B cell (primary cell): ENCODE results near the gene SCAMP5. TPM values are rescaled to one million over a fixed set of nuclear protein-coding genes. Genes with fewer than 3 reads are reported as not detected.

ENCODE experiments used
- ATAC-seq: fragments of 200-7000 bp; cut with Tn5 transposase; one replicate; pipeline ENCODE4 v1.10.0; 2021; ENCODE audit warnings: low read depth, mild to moderate bottlenecking, moderate number of reproducible peaks, moderate library complexity
- CTCF ChIA-PET: fragments of 350-600 bp; sonication (Branson Sonifier 250); formaldehyde crosslinking; loops from one replicate; lab custom pipeline; 2021; ENCODE audit warnings: antibody characterized with exemption, inconsistent platforms; lab: Charles Lee
- POLR2A ChIA-PET: fragments of 350-600 bp; sonication (Branson Sonifier 250); formaldehyde crosslinking; loops from one replicate; lab custom pipeline; 2021; ENCODE audit warnings: antibody characterized with exemption; lab: Charles Lee
- DNase-seq: peaks from one replicate; pipeline ENCODE4 v3.0.0; 2013
- H2AFZ ChIP-seq: 2 replicates; pipeline ENCODE4 v1.6.1; 2012; ENCODE audit warnings: mild to moderate bottlenecking, low read depth, low read length; ENCODE audit not compliant: insufficient read depth, poor library complexity, severe bottlenecking
- H3K27ac ChIP-seq, 2 donors: 1 replicate in 1 of 2; 2 replicates in 1 of 2; pipeline ENCODE4 v1.5.1; 2012 to 2013; ENCODE audit warnings: low read length in 2 of 2, mild to moderate bottlenecking in 2 of 2, moderate library complexity in 1 of 2
- H3K27me3 ChIP-seq, 4 experiments: fragments of 200-600 bp in 1 of 4; sonication (generic) in 1 of 4; replicated peaks in 1 of 4; 1 replicate in 2 of 4; 2 replicates in 2 of 4; pipeline versions ENCODE4 v1.6.1 to v1.7.0; 2013 to 2016; ENCODE audit warnings: low read length in 3 of 4, mild to moderate bottlenecking in 2 of 4, mixed read lengths in 1 of 4, moderate library complexity in 1 of 4; ENCODE audit not compliant: insufficient read depth in 4 of 4, control insufficient read depth in 3 of 4; ENCODE audit errors: control extremely low read depth in 1 of 4
- H3K36me3 ChIP-seq, 2 experiments: replicated peaks in 1 of 2; 1 replicate in 1 of 2; 2 replicates in 1 of 2; pipeline versions ENCODE4 v1.6.1 to v1.7.1; 2013; ENCODE audit warnings: low read length in 1 of 2; ENCODE audit not compliant: insufficient read depth in 2 of 2, control insufficient read depth in 1 of 2; ENCODE audit errors: control extremely low read depth in 1 of 2, extremely low read depth in 1 of 2
- H3K4me1 ChIP-seq, 2 donors: fragments of 200-600 bp in 1 of 2; sonication (generic) in 1 of 2; 1 replicate in 1 of 2; 2 replicates in 1 of 2; pipeline versions ENCODE4 v1.5.1 to v1.6.1; 2013 to 2017; ENCODE audit warnings: low read length in 2 of 2; ENCODE audit not compliant: control insufficient read depth in 2 of 2, insufficient read depth in 2 of 2
- H3K4me2 ChIP-seq: replicated peaks from 2 replicates; pipeline ENCODE3; 2012; ENCODE audit warnings: mild to moderate bottlenecking, low read depth, low read length; ENCODE audit not compliant: poor library complexity, severe bottlenecking
- H3K4me3 ChIP-seq, 5 experiments: fragments of 200-600 bp in 1 of 5; sonication (generic) in 1 of 5; 1 replicate in 3 of 5; 2 replicates in 2 of 5; pipeline versions ENCODE4 v1.5.1 to v1.7.0; 2011 to 2016; ENCODE audit warnings: low read length in 4 of 5, mild to moderate bottlenecking in 4 of 5, low read depth in 2 of 5, control low read depth in 1 of 5, moderate library complexity in 1 of 5; ENCODE audit not compliant: insufficient read depth in 1 of 5; ENCODE audit errors: control extremely low read depth in 1 of 5, extremely low read depth in 1 of 5
- H3K79me2 ChIP-seq: fragments of 200-600 bp; sonication (generic); one replicate; pipeline ENCODE4 v1.6.0; 2016; ENCODE audit warnings: low read length; ENCODE audit not compliant: control insufficient read depth, insufficient read depth
- H3K9ac ChIP-seq: fragments of 200-600 bp; sonication (generic); 2 replicates; pipeline ENCODE4 v1.6.1; 2017; ENCODE audit warnings: mild to moderate bottlenecking, low read length, moderate library complexity
- H3K9me3 ChIP-seq, 3 donors: one replicate each; pipeline versions ENCODE4 v1.6.1 to v1.7.1; 2013; ENCODE audit warnings: low read length in 2 of 3; ENCODE audit not compliant: control insufficient read depth in 2 of 3, insufficient read depth in 1 of 3; ENCODE audit errors: control extremely low read depth in 1 of 3
- H4K20me1 ChIP-seq: 2 replicates; pipeline ENCODE4 v1.6.0; 2012; ENCODE audit warnings: mild to moderate bottlenecking, low read length; ENCODE audit not compliant: insufficient read depth, control insufficient read depth, poor library complexity, severe bottlenecking
- H3K27ac Mint-ChIP-seq: one replicate; pipeline ENCODE4 v1.8.0; 2021; ENCODE audit warnings: mixed read lengths
- H3K27me3 Mint-ChIP-seq: one replicate; pipeline ENCODE4 v1.8.0; 2021; ENCODE audit warnings: mixed read lengths
- H3K4me1 Mint-ChIP-seq: one replicate; pipeline ENCODE4 v1.8.0; 2021; ENCODE audit warnings: mixed read lengths
- H3K4me3 Mint-ChIP-seq: one replicate; pipeline ENCODE4 v1.8.0; 2021; ENCODE audit warnings: mixed read lengths
- H3K9me3 Mint-ChIP-seq: one replicate; pipeline ENCODE4 v1.8.0; 2022; ENCODE audit warnings: mixed read lengths; ENCODE audit not compliant: insufficient read depth
- EZH2 ChIP-seq: IDR thresholded peaks from 2 replicates; pipeline ENCODE4 v1.6.1; 2012; ENCODE audit warnings: borderline replicate concordance, low read depth, mild to moderate bottlenecking, moderate library complexity, low read length; ENCODE audit not compliant: insufficient read depth, poor library complexity, severe bottlenecking
- WGBS: methylation state at CpG from one replicate; pipeline ENCODE4 v1.1.5; 2013; ENCODE audit warnings: missing lambda C conversion rate; ENCODE audit not compliant: insufficient coverage; 5-methylcytosine and 5-hydroxymethylcytosine counted together
- intact Hi-C: fragments of 100-400 bp; cut with micrococcal nuclease; formaldehyde crosslinking; loops from one replicate; pipeline ENCODE4 v1.10.0; 2022
- polyA plus RNA-seq: library from polyadenylated mRNA; depleted of rRNA; stranded (reverse); fragments of >200 nt; gene quantifications from 2 replicates; pipeline ENCODE4 v1.2.3, GENCODE V29; 2012
- total RNA-seq, 2 donors: library from RNA; stranded (reverse); fragments of 120-200 nt in 1 of 2; gene quantifications; 1 replicate in 1 of 2; 2 replicates in 1 of 2; pipeline versions ENCODE4 v1.2.3 to v1.2.4, GENCODE V29; 2013 to 2022
- TF ChIP-seq, protein P1 (sequence below): fragments of 200-600 bp; IDR thresholded peaks from one replicate; pipeline ENCODE4 v1.8.0; 2022; ENCODE audit warnings: antibody characterized with exemption, mild to moderate bottlenecking

Gene SCAMP5
- total and polyA plus RNA-seq, 2 donors (not counting 1 experiment from before 2014, with no cell fraction given), result 0.59 to 3.4 TPM

- ChIA-PET CTCF (interaction anchor here (0.6 to 1.3 kb wide), 4 partner anchors 16 to 318 kb away, joined by 3 to 5 read pairs (median 4); partner anchors contain the start of gene PPCDC), POLR2A (no interaction called here)
- H3K4me1 Mint-ChIP-seq, result peaks cover 40% of the 10 kb centered on the region
- no peaks in the 10 kb centered on the region for H3K79me2 ChIP-seq
- no peak overlapping the region for H3K27ac ChIP-seq
- peaks cover 0 to 15% (median 0%) of the 10 kb centered on the region in 3 donors for H3K9me3 ChIP-seq
- peaks cover 39% of the 10 kb centered on the region for H3K27me3 Mint-ChIP-seq
- H4K20me1 ChIP-seq, result peaks cover 18% of the 10 kb centered on the region
- no peak for ATAC-seq
- H3K36me3 ChIP-seq, result no peaks in the 10 kb centered on the region
- H2AFZ ChIP-seq, result no peak overlapping the region
- no peak overlapping the region for H3K4me3 ChIP-seq
- H3K4me3 Mint-ChIP-seq, result peak overlapping the region; percentile 14
- no peak overlapping the region for H3K9ac ChIP-seq
- H3K27me3 ChIP-seq, result peaks cover 0 to 55% (median 24%) of the 10 kb centered on the region in 4 experiments
- 45% methylated on average over 4 of the region's 13 CpGs for WGBS
- H3K4me1 ChIP-seq, result peaks cover 38 to 44% of the 10 kb centered on the region in 2 donors
- H3K9me3 Mint-ChIP-seq, result no peaks in the 10 kb centered on the region
- intact Hi-C loops, result loop anchor here (5.0 kb wide), 1 partner anchor 445 kb away; the partner anchor contains the start of gene SIN3A
- no peak overlapping the region for H3K4me2 ChIP-seq
- TF ChIP-seq, protein P1, sequence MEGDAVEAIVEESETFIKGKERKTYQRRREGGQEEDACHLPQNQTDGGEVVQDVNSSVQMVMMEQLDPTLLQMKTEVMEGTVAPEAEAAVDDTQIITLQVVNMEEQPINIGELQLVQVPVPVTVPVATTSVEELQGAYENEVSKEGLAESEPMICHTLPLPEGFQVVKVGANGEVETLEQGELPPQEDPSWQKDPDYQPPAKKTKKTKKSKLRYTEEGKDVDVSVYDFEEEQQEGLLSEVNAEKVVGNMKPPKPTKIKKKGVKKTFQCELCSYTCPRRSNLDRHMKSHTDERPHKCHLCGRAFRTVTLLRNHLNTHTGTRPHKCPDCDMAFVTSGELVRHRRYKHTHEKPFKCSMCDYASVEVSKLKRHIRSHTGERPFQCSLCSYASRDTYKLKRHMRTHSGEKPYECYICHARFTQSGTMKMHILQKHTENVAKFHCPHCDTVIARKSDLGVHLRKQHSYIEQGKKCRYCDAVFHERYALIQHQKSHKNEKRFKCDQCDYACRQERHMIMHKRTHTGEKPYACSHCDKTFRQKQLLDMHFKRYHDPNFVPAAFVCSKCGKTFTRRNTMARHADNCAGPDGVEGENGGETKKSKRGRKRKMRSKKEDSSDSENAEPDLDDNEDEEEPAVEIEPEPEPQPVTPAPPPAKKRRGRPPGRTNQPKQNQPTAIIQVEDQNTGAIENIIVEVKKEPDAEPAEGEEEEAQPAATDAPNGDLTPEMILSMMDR, result no peak
- no peak for TF ChIP-seq EZH2
- H3K27ac Mint-ChIP-seq, result no peak overlapping the region
- no peak for DNase-seq
These were observed 11.9 kb downstream of the SCAMP5 start for GRCh38 chr15:75007216-75007615.

- TF ChIP-seq, protein P1, result no peak
- no peak for TF ChIP-seq EZH2
- peak overlapping the region; percentile 75 for H3K4me3 Mint-ChIP-seq
- Histone ChIP-seq H2AFZ (no peak overlapping the region), H3K9me3 (peaks cover 0 to 15% (median 0%) of the 10 kb centered on the region in 3 donors), H3K9ac (peak overlapping the region; percentile 45), H3K79me2 (no peaks in the 10 kb centered on the region), H3K4me2 (peak overlapping the region; percentile 71), H3K4me3 (peak overlapping the region in 3 of 5 experiments; percentile 6 to 40 (median 13)), H3K27me3 (peaks cover 0 to 61% (median 30%) of the 10 kb centered on the region in 4 experiments), H4K20me1 (peaks cover 18% of the 10 kb centered on the region), H3K4me1 (peaks cover 38 to 44% of the 10 kb centered on the region in 2 donors), H3K36me3 (no peaks in the 10 kb centered on the region), H3K27ac (peak overlapping the region; percentile 40 to 54)
- H3K4me1 Mint-ChIP-seq, result peaks cover 40% of the 10 kb centered on the region
- H3K9me3 Mint-ChIP-seq, result no peaks in the 10 kb centered on the region
- intact Hi-C loops, result loop anchor here (1.0 to 5.0 kb wide), 2 partner anchors 52 to 444 kb away; partner anchors contain the start of genes RPP25 and SIN3A
- peak overlapping the region; percentile 92 for H3K27ac Mint-ChIP-seq
- ATAC-seq (no peak), DNase-seq (peak; percentile 60)
- peaks cover 31% of the 10 kb centered on the region for H3K27me3 Mint-ChIP-seq
- POLR2A ChIA-PET, result interaction anchor here (0.6 to 0.8 kb wide), 2 partner anchors 15 to 56 kb away, joined by 3 read pairs; partner anchors contain the start of gene PPCDC
- WGBS, result no CpG with 5 or more reads among the region's 5 CpGs
- CTCF ChIA-PET, result interaction anchor here (1.1 to 2.0 kb wide), 3 partner anchors 15 to 35 kb away, joined by 3 to 8 read pairs (median 5); partner anchors contain the start of gene PPCDC
These were observed 12.9 kb downstream of the SCAMP5 start for GRCh38 chr15:75008221-75008625.
